ENCODE measurements around the gene FIGN. TPM values are rescaled to one million over a fixed set of nuclear protein-coding genes. Genes with fewer than 3 reads are reported as not detected.

FIGN gene
- total RNA-seq, 2 experiments from 2014 or later: not detected

GRCh38 chr2:163693484-163693883 is 42.3 kb downstream of the FIGN start:
- H3K4me1 Mint-ChIP-seq (ENCODE audit: low read depth): no peaks in the 10 kb centered on the region

GRCh38 chr2:163692611-163693482 is 43.0 kb downstream of the FIGN start:
- intact Hi-C loops (cut with micrococcal nuclease): no loop called here
- no peaks in the 10 kb centered on the region for H3K4me1 Mint-ChIP-seq (ENCODE audit: low read depth)
- H3K4me3 Mint-ChIP-seq: no peak overlapping the region
- H3K36me3 Mint-ChIP-seq: no peaks in the 10 kb centered on the region
- ChIA-PET POLR2A (no interaction called here), CTCF (no interaction called here)
- H3K27me3 Mint-ChIP-seq: no peaks in the 10 kb centered on the region
- DNase-seq: no peak
- H3K9me3 Mint-ChIP-seq: no peaks in the 10 kb centered on the region
- H3K27ac Mint-ChIP-seq: no peak overlapping the region

More at GRCh38 chr2:163693484-163693883, 42.3 kb downstream of the FIGN start:
- H3K36me3 Mint-ChIP-seq: no peaks in the 10 kb centered on the region
- no peaks in the 10 kb centered on the region for H3K9me3 Mint-ChIP-seq
- H3K4me3 Mint-ChIP-seq: no peak overlapping the region
- H3K27ac Mint-ChIP-seq: no peak overlapping the region
- DNase-seq: no peak
- CTCF ChIA-PET: no interaction called here
- POLR2A ChIA-PET: no interaction called here
- intact Hi-C loops (cut with micrococcal nuclease): no loop called here
- no peaks in the 10 kb centered on the region for H3K27me3 Mint-ChIP-seq

DNA sequence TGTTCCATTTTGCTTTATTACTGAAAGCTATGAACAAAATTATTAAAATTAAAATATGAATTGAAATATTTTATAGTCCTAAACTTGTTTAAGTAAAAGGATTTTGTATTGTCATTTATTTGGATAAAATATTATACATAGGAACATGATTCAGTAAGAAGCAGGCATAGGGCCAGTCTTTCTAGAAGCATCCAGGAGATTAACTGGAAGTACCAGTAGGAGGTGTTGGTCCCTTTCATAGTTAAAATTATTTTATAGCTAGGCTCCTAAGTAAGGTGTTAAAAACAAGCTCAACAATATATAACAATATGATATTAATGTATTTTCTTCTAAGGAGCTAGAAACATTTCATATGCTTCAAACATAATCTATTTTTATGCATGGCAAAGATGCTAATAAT is 43.7 kb downstream of the FIGN start:
- CTCF ChIA-PET: no interaction called here
- H3K36me3 Mint-ChIP-seq: no peaks in the 10 kb centered on the region
- DNase-seq: no peak
- H3K4me1 Mint-ChIP-seq (ENCODE audit: low read depth): no peaks in the 10 kb centered on the region
- intact Hi-C loops (cut with micrococcal nuclease): no loop called here
- no peak overlapping the region for H3K4me3 Mint-ChIP-seq
- H3K9me3 Mint-ChIP-seq: no peaks in the 10 kb centered on the region
- H3K27me3 Mint-ChIP-seq: no peaks in the 10 kb centered on the region
- POLR2A ChIA-PET: no interaction called here
- H3K27ac Mint-ChIP-seq: no peak overlapping the region

DNA sequence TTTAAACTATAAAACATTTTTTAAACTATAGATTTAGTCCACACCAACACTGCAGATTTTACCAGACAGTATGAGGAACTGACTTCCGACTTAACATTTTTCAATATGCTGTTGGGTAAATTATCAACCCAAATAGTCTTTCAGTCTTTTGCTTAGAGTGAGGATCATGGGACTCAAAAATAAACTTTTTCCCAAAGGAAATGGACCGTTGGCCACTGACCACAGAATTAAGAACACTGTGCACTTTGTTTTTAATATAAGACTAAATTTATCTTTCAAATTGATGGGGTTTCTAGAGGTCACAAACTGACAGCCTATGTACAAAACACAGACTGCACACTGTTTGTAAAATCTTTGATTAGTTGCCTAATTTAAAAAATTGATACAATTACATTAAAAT is 44.9 kb downstream of the FIGN start:
- ChIA-PET CTCF (no interaction called here), POLR2A (no interaction called here)
- no peak for DNase-seq
- H3K27me3 Mint-ChIP-seq: no peaks in the 10 kb centered on the region
- no peaks in the 10 kb centered on the region for H3K36me3 Mint-ChIP-seq
- intact Hi-C loops (cut with micrococcal nuclease): no loop called here
- H3K4me3 Mint-ChIP-seq: no peak overlapping the region
- H3K4me1 Mint-ChIP-seq (ENCODE audit: low read depth): no peaks in the 10 kb centered on the region
- no peak overlapping the region for H3K27ac Mint-ChIP-seq
- H3K9me3 Mint-ChIP-seq: no peaks in the 10 kb centered on the region

GRCh38 chr2:163687217-163687616 is 48.6 kb downstream of the FIGN start:
- Mint-ChIP-seq H3K36me3 (no peaks in the 10 kb centered on the region), H3K4me1 (ENCODE audit: low read depth) (no peaks in the 10 kb centered on the region), H3K27ac (no peak overlapping the region), H3K27me3 (no peaks in the 10 kb centered on the region), H3K4me3 (no peak overlapping the region), H3K9me3 (no peaks in the 10 kb centered on the region)
- ChIA-PET CTCF (no interaction called here), POLR2A (no interaction called here)
- intact Hi-C loops (cut with micrococcal nuclease): no loop called here
- no peak for DNase-seq

GRCh38 chr2:163686289-163686688 is 49.5 kb downstream of the FIGN start:
- DNase-seq: no peak
- intact Hi-C loops (cut with micrococcal nuclease): no loop called here

GRCh38 chr2:163682695-163683094 is 53.1 kb downstream of the FIGN start:
- H3K36me3 Mint-ChIP-seq: no peaks in the 10 kb centered on the region
- intact Hi-C loops (cut with micrococcal nuclease): no loop called here
- ChIA-PET POLR2A (no interaction called here), CTCF (no interaction called here)
- no peaks in the 10 kb centered on the region for H3K27me3 Mint-ChIP-seq
- H3K9me3 Mint-ChIP-seq: peaks cover 7% of the 10 kb centered on the region
- H3K27ac Mint-ChIP-seq: no peak overlapping the region
- no peak for DNase-seq
- no peak overlapping the region for H3K4me3 Mint-ChIP-seq
- no peaks in the 10 kb centered on the region for H3K4me1 Mint-ChIP-seq (ENCODE audit: low read depth)

More at GRCh38 chr2:163686289-163686688, 49.5 kb downstream of the FIGN start:
- ChIA-PET CTCF (no interaction called here), POLR2A (no interaction called here)
- Mint-ChIP-seq H3K36me3 (no peaks in the 10 kb centered on the region), H3K4me3 (no peak overlapping the region), H3K27ac (no peak overlapping the region), H3K9me3 (no peaks in the 10 kb centered on the region), H3K4me1 (ENCODE audit: low read depth) (no peaks in the 10 kb centered on the region), H3K27me3 (no peaks in the 10 kb centered on the region)

DNA sequence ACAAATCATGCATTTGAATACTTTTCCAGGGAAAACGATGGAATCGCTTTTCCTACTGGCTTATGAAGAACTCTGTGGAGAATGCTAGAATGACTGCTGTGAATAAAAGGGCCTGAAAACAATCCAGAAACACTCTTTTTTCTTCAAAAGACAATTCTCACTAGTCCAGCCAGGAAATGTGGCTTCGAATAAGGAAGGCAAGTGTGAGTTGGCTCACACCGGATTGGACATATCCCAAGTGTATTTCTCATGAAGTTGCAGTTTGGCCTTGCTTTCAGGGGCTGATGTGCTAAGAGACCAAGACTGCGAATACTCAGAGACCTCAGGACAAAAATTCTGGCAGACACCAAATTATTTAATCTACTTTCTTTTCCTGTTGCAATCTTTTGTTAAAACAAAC is 54.1 kb downstream of the FIGN start:
- ChIA-PET CTCF (no interaction called here), POLR2A (no interaction called here)
- Mint-ChIP-seq H3K27me3 (no peaks in the 10 kb centered on the region), H3K27ac (no peak overlapping the region), H3K4me3 (no peak overlapping the region), H3K9me3 (peaks cover 7% of the 10 kb centered on the region), H3K36me3 (no peaks in the 10 kb centered on the region), H3K4me1 (ENCODE audit: low read depth) (no peaks in the 10 kb centered on the region)
- intact Hi-C loops (cut with micrococcal nuclease): no loop called here
- no peak for DNase-seq

- DNase-seq: no peak
- CTCF ChIA-PET: no interaction called here
- intact Hi-C loops (cut with micrococcal nuclease): no loop called here
- no peaks in the 10 kb centered on the region for H3K4me1 Mint-ChIP-seq (ENCODE audit: low read depth)
- H3K27ac Mint-ChIP-seq: no peak overlapping the region
- no peaks in the 10 kb centered on the region for H3K36me3 Mint-ChIP-seq
- H3K27me3 Mint-ChIP-seq: no peaks in the 10 kb centered on the region
- H3K9me3 Mint-ChIP-seq: peaks cover 5% of the 10 kb centered on the region
- no peak overlapping the region for H3K4me3 Mint-ChIP-seq
- POLR2A ChIA-PET: no interaction called here
These were observed 60.4 kb downstream of the FIGN start for GRCh38 chr2:163675388-163675787.

DNA sequence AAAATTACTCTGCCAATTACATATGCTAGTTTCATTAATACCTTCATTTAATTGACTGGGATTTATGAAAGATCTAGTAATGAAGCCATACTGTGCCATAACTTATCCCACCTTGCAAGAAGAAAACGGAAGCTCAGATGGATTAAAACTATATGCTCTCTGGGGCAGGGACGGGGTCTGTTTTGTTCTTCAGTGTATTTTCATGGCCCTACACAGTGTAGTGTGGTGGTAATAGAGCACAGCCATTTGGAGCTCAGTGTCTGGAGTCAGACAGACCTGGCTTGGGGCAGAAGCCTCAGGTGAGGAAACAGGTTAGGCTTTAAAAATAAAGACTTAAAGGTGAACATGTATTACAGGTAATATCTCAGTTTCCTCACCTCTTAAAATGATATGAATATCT is 62.3 kb downstream of the FIGN start:
- ChIA-PET CTCF (no interaction called here), POLR2A (no interaction called here)
- no peaks in the 10 kb centered on the region for H3K36me3 Mint-ChIP-seq
- intact Hi-C loops (cut with micrococcal nuclease): no loop called here
- no peak for DNase-seq
- H3K9me3 Mint-ChIP-seq: peaks cover 2% of the 10 kb centered on the region
- no peak overlapping the region for H3K27ac Mint-ChIP-seq
- H3K4me3 Mint-ChIP-seq: no peak overlapping the region
- no peaks in the 10 kb centered on the region for H3K4me1 Mint-ChIP-seq (ENCODE audit: low read depth)
- no peaks in the 10 kb centered on the region for H3K27me3 Mint-ChIP-seq

DNA sequence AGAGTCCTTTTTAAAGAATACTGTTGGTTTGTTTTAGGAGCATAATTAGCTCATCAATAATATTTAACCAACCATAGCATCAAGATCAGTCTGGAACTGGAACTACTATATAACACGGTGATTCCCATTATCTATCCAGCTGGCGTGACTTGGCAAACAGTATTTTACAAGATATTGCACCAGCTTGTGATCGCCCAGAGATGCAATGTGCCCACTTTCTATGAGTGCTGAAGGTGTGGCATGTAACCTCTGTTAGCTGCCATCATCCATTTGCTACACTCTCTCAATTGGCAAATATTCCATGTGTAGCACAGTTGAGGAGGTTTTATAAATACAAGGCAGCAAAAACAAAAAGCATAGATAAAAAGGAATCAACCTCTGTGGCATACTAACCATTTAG is 64.9 kb downstream of the FIGN start:
- intact Hi-C loops (cut with micrococcal nuclease): no loop called here
- POLR2A ChIA-PET: no interaction called here
- CTCF ChIA-PET: no interaction called here

GRCh38 chr2:163669506-163669905 is 66.3 kb downstream of the FIGN start:
- DNase-seq: no peak
- H3K9me3 Mint-ChIP-seq: peaks cover 7% of the 10 kb centered on the region
- H3K4me3 Mint-ChIP-seq: no peak overlapping the region
- H3K36me3 Mint-ChIP-seq: no peaks in the 10 kb centered on the region
- ChIA-PET CTCF (interaction anchor here (1.2 kb wide), 1 partner anchor 12 kb away, joined by 3 read pairs; no protein-coding TSS in a partner anchor), POLR2A (no interaction called here)
- no peaks in the 10 kb centered on the region for H3K4me1 Mint-ChIP-seq (ENCODE audit: low read depth)
- H3K27me3 Mint-ChIP-seq: no peaks in the 10 kb centered on the region
- no peak overlapping the region for H3K27ac Mint-ChIP-seq
- intact Hi-C loops (cut with micrococcal nuclease): no loop called here

More for the DNA sequence above, 64.9 kb downstream of the FIGN start:
- H3K27ac Mint-ChIP-seq: no peak overlapping the region
- no peaks in the 10 kb centered on the region for H3K4me1 Mint-ChIP-seq (ENCODE audit: low read depth)
- no peak for DNase-seq
- H3K27me3 Mint-ChIP-seq: no peaks in the 10 kb centered on the region
- H3K9me3 Mint-ChIP-seq: peaks cover 7% of the 10 kb centered on the region
- no peaks in the 10 kb centered on the region for H3K36me3 Mint-ChIP-seq
- no peak overlapping the region for H3K4me3 Mint-ChIP-seq

DNA sequence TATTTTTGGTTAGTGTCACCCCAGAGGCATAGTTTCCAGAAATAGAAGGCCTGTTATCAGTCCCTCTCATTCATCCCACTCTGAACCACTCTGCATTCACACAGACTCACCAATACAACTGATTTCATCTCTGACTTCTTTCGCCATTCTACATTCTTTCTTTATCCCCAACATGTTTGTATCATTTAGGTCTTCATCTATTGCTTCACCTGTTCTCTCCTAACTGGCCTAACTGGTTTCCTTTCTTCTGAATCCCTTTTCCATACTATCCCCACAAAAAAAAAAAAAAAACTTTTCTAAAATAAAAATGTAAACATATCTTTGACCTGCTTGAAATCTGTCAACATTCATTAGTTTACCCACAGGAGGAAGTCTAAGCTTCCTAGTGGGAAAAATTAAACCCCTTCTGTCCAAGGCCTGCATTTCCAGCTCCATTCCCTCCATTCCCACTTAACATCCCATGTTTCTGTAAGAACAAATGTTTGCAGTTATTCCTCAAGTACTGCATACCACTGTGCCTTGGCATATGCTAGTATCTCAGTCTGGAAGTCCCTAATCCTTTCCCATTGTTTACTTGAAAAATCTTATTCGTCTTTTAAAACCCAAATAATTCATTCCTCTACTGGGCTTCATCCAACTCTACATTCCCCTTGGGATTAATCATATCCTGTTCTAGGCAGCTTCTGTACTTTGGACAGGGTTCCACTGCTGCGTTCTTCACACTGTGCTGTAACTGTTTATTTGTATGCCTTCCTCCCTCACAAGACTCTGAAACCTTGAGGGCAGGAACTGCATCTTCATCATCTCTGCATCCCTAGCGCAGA is 68.5 kb downstream of the FIGN start:
- peaks cover 10% of the 10 kb centered on the region for H3K9me3 Mint-ChIP-seq
- CTCF ChIA-PET: no interaction called here
- POLR2A ChIA-PET: no interaction called here
- no peaks in the 10 kb centered on the region for H3K36me3 Mint-ChIP-seq
- no peaks in the 10 kb centered on the region for H3K4me1 Mint-ChIP-seq (ENCODE audit: low read depth)
- H3K27ac Mint-ChIP-seq: no peak overlapping the region
- DNase-seq: no peak
- H3K4me3 Mint-ChIP-seq: no peak overlapping the region
- no peaks in the 10 kb centered on the region for H3K27me3 Mint-ChIP-seq
- intact Hi-C loops (cut with micrococcal nuclease): no loop called here

All from activated CD4-positive, alpha-beta memory T cell treated with anti-CD3 and anti-CD28 coated beads for 36 hours (primary cell).